KMS-11 (cell line): ENCODE data around the gene LRRC27.
"Not testable (repeated sequence)": the region's sequence is repeated elsewhere in the genome, so short reads cannot be mapped to it uniquely, and the experiment has no call there.

ENCODE experiments used
- H2AFZ ChIP-seq: fragments of 200-600 bp; sonication (generic); 2 replicates; pipeline ENCODE4 v1.6.1; 2016; ENCODE audit warnings: antibody characterized with exemption, mixed run types, low read depth
- H3K27ac ChIP-seq: fragments of 200-600 bp; sonication (generic); 2 replicates; pipeline ENCODE4 v1.6.1; 2016; ENCODE audit warnings: mild to moderate bottlenecking, mixed run types
- H3K27me3 ChIP-seq: fragments of 200-600 bp; sonication (generic); 2 replicates; pipeline ENCODE4 v1.6.1; 2017; ENCODE audit warnings: mild to moderate bottlenecking, low read depth, mixed run types, moderate library complexity; ENCODE audit not compliant: insufficient read depth
- H3K36me3 ChIP-seq: fragments of 200-600 bp; sonication (generic); 2 replicates; pipeline ENCODE4 v1.6.1; 2017; ENCODE audit warnings: mild to moderate bottlenecking, mixed run types; ENCODE audit not compliant: insufficient read depth
- H3K4me1 ChIP-seq: fragments of 200-600 bp; sonication (generic); 2 replicates; pipeline ENCODE4 v1.6.1; 2016; ENCODE audit warnings: mild to moderate bottlenecking, low read depth, mixed run types; ENCODE audit not compliant: poor library complexity, severe bottlenecking
- H3K4me2 ChIP-seq: fragments of 200-600 bp; sonication (generic); 2 replicates; pipeline ENCODE4 v1.7.0; 2016; ENCODE audit warnings: mild to moderate bottlenecking, mixed run types
- H3K4me3 ChIP-seq: fragments of 200-600 bp; sonication (generic); IDR thresholded peaks from 2 replicates; pipeline ENCODE4 v1.6.1; 2017; ENCODE audit warnings: low read depth, low read length, mixed read lengths; ENCODE audit not compliant: insufficient read depth
- H3K79me2 ChIP-seq: fragments of 200-600 bp; sonication (generic); 2 replicates; pipeline ENCODE4 v1.6.1; 2016; ENCODE audit warnings: low read depth, mixed run types; ENCODE audit not compliant: insufficient read depth
- H3K9ac ChIP-seq: fragments of 200-600 bp; sonication (generic); 2 replicates; pipeline ENCODE4 v1.6.1; 2016; ENCODE audit warnings: mild to moderate bottlenecking, mixed run types
- H4K20me1 ChIP-seq: fragments of 200-600 bp; sonication (generic); 2 replicates; pipeline ENCODE4 v1.6.1; 2016; ENCODE audit warnings: mild to moderate bottlenecking, mixed run types; ENCODE audit not compliant: insufficient read depth
- TF ChIP-seq, protein P1 (sequence below): fragments of 200-600 bp; sonication (generic); conservative IDR thresholded peaks from 2 replicates; pipeline ENCODE4 v1.6.1; 2017; ENCODE audit warnings: low read depth, mild to moderate bottlenecking, antibody characterized with exemption, low read length, moderate library complexity, mixed read lengths

The LRRC27 gene

DNA sequence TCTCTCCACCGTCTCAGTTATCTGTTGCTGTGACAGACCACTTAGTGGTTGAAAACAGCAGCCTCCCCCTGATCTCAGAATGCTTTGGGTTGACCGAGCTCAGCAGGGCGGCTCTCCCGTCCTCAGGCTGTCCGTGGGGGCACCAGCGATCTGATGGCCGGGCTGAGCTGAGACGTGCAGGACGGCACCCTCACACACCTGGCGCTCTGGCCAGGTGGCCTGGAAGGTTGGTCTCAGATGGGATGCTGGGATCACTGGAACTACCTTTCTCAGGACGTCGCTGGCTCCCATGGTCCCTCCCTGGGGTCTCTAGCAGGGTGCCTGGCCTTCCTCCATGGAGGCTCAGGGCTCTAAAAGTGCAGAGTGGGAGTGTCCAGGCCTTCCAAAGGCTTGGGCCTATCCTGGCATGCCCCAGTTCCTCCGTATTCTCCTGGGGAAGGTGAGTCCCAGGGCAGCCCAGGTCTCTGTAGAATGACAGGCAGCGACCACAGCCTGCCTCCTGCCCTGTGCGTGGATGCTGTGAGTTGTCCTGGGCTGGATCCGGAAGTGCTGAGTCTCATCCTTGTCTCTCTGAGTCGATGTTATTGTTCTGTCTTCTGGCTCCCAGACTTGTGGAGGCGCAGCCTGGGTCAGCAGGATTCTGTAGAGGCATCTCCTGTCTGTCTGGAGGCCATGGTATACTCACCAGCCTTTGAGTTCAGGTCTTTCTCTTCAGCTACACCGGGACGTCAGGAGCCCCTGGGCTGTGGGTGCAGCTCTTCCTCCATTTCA, 52.8 kb downstream of the LRRC27 start:
- H3K79me2 ChIP-seq = no peaks in the 10 kb centered on the region
- H3K4me3 ChIP-seq = no peak overlapping the region
- peaks cover 50% of the 10 kb centered on the region for H3K27me3 ChIP-seq
- no peak overlapping the region for H3K9ac ChIP-seq
- no peak overlapping the region for H2AFZ ChIP-seq
- no peaks in the 10 kb centered on the region for H4K20me1 ChIP-seq
- no peak overlapping the region for H3K4me2 ChIP-seq
- peaks cover 15% of the 10 kb centered on the region for H3K4me1 ChIP-seq
- no peaks in the 10 kb centered on the region for H3K36me3 ChIP-seq
- TF ChIP-seq, protein P1, sequence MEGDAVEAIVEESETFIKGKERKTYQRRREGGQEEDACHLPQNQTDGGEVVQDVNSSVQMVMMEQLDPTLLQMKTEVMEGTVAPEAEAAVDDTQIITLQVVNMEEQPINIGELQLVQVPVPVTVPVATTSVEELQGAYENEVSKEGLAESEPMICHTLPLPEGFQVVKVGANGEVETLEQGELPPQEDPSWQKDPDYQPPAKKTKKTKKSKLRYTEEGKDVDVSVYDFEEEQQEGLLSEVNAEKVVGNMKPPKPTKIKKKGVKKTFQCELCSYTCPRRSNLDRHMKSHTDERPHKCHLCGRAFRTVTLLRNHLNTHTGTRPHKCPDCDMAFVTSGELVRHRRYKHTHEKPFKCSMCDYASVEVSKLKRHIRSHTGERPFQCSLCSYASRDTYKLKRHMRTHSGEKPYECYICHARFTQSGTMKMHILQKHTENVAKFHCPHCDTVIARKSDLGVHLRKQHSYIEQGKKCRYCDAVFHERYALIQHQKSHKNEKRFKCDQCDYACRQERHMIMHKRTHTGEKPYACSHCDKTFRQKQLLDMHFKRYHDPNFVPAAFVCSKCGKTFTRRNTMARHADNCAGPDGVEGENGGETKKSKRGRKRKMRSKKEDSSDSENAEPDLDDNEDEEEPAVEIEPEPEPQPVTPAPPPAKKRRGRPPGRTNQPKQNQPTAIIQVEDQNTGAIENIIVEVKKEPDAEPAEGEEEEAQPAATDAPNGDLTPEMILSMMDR = no peak
- H3K27ac ChIP-seq = no peak overlapping the region

DNA sequence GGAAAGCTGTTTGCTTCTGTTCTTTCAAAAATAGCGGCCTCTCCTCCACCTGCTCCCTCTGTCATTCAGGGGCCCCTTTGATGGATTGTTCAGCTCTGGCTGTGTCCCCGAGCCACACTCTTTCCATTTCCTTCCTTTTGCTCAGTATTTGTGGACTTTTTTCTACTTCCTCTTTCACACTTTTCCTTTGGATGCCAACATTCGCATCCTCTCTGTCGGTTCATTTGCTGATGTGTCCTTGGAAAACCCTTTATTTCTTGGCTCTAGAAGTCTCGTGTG, 53.3 kb downstream of the LRRC27 start:
- peaks cover 44% of the 10 kb centered on the region for H3K27me3 ChIP-seq
- no peaks in the 10 kb centered on the region for H3K36me3 ChIP-seq
- H3K27ac ChIP-seq = no peak overlapping the region
- no peaks in the 10 kb centered on the region for H4K20me1 ChIP-seq
- H3K79me2 ChIP-seq = no peaks in the 10 kb centered on the region
- H3K4me3 ChIP-seq = no peak overlapping the region
- H2AFZ ChIP-seq = no peak overlapping the region
- no peak overlapping the region for H3K9ac ChIP-seq
- H3K4me2 ChIP-seq = no peak overlapping the region
- H3K4me1 ChIP-seq = peaks cover 21% of the 10 kb centered on the region
- TF ChIP-seq, protein P1 = no peak

DNA sequence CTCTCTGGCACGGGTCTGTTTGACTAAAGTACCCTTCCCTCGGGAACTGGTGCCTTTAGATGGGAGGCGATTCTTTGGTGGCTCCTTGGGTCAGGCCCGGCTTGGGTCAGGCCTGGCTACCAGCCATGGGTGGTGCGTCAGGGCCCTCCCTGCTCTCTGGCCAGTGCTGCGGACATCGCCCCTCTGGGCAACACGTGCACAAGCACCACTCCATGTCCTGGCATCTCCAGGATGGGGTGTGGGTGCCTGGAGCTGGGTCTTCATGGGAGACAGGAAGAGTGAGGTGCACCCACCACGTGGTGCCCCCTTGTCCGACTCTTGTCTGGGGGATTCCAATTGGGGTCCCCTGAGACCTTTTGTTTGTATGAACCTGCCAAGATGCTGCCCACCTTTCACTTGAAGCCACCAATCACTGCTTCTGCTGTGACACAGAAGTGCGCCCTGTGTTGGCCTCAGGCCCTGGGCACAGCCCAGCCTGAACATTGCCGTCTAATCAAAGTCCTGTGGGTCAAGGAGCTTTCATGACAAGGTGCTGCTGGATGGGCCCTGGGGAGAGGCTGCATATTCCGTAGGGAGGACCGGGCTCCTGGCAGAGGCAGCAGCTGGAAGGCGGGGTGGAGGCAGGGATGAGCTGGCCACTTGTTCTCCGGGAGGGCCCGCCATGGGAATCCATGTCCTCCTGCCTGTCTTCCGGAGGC, 53.9 kb downstream of the LRRC27 start:
- Histone ChIP-seq H3K27ac (no peak overlapping the region), H3K79me2 (no peaks in the 10 kb centered on the region), H3K36me3 (no peaks in the 10 kb centered on the region), H4K20me1 (no peaks in the 10 kb centered on the region), H3K9ac (no peak overlapping the region), H3K4me3 (no peak overlapping the region), H3K4me1 (peaks cover 23% of the 10 kb centered on the region), H2AFZ (no peak overlapping the region), H3K27me3 (peaks cover 39% of the 10 kb centered on the region), H3K4me2 (no peak overlapping the region)
- TF ChIP-seq, protein P1 = no peak

DNA sequence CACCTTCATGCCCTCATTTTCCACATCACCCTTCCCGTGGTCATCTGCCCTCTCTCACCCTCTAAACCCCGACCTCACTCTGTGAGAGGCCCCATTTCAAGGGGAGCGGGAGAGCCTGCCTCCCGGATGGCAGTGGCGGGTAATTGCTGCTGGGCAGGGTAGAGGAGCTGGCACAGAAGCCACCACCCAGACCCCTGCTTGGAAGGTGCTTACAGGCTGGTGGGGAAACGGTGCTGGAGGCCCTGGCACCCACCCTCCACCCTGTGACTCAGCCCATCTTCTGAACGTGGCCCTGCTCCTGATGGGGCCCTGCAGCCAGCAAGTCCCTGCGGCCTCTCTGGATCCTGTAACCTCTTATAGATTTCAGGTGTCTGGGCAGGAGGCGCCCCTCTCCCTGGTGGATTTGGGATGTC, 54.4 kb downstream of the LRRC27 start:
- peaks cover 23% of the 10 kb centered on the region for H3K4me1 ChIP-seq
- H3K36me3 ChIP-seq = no peaks in the 10 kb centered on the region
- no peak overlapping the region for H3K4me3 ChIP-seq
- no peak overlapping the region for H2AFZ ChIP-seq
- H3K27ac ChIP-seq = no peak overlapping the region
- TF ChIP-seq, protein P1 = no peak
- no peak overlapping the region for H3K4me2 ChIP-seq
- H3K79me2 ChIP-seq = no peaks in the 10 kb centered on the region
- H3K9ac ChIP-seq = no peak overlapping the region
- H3K27me3 ChIP-seq = peaks cover 33% of the 10 kb centered on the region
- no peaks in the 10 kb centered on the region for H4K20me1 ChIP-seq

DNA sequence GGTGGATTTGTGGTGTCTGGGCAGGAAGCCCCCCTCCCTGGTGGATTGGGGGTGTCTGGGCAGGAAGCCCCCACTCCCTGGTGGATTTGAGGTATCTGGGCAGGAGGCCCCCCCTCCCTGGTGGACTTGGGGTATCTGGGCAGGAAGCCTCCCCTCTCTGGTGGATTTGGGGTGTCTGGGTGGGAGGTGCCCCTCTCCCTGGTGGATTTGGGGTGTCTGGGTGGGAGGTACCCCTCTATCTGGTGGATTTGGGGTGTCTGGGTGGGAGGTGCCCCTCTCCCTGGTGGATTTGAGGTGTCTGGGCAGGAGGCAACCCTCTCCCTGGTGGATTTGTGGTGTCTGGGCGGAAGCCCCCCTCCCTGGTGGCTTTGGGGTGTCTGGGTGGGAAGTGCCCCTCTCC, 54.9 kb downstream of the LRRC27 start:
- H3K27ac ChIP-seq, H3K36me3 ChIP-seq, H3K4me3 ChIP-seq, H3K79me2 ChIP-seq, H3K4me2 ChIP-seq, H4K20me1 ChIP-seq, H2AFZ ChIP-seq, H3K9ac ChIP-seq: not testable (repeated sequence)
- Histone ChIP-seq H3K4me1 (peaks cover 23% of the 10 kb centered on the region), H3K27me3 (peaks cover 29% of the 10 kb centered on the region)
